LNCAP (cell line): ENCODE results near the gene CEP170.

Experiments
- CTCF ChIP-seq: fragments of 450-650 bp; IDR thresholded peaks from 2 replicates; pipeline ENCODE4 v1.5.1; 2017; ENCODE audit warnings: mild to moderate bottlenecking

Gene CEP170

DNA sequence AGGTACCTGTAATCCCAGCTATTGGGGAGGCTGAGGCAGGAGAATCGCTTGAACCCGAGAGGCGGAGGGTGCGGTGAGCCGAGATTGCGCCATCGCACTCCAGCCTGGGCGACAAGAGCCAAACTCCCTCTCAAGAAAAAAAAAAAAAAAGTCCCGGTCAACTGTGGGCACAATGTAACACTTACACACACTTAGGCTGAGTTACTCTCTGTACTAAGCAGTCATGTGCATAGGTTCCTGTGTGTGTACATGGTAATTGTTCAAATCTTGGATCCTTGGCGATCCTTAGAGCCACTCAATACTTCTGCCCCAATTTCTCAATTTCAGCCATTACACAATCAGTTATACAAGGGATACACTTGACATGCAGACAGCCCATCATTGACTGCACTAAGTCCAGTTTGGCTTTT is 12.4 kb upstream of the CEP170 start:
- no peak for TF ChIP-seq CTCF

- TF ChIP-seq CTCF = no peak
Measured at GRCh38 chr1:243266231-243266630, 11.2 kb upstream of the CEP170 start.

- TF ChIP-seq CTCF = no peak
Measured at GRCh38 chr1:243264717-243265116, 9.6 kb upstream of the CEP170 start.

DNA sequence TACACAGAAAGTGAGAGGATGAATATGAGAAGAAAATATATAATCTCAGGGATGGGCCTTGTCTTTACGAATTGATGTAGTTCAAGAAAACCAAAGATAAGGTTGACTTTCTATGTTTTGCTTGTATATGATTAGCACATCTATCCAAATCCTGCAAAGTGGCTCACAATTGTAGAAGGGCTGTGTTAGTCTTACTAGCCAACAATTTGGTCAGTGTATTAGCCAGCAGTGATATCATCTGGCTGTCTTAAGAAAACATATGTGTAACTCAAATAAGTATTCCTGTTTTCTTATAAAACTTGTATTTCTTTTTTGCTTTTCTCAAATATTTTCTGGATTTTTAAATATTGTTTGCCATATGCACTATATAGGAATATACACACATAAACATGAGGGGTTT is 6.3 kb upstream of the CEP170 start:
- no peak for TF ChIP-seq CTCF

- TF ChIP-seq CTCF = no peak
Measured at GRCh38 chr1:243260221-243260880, 5.3 kb upstream of the CEP170 start.

- TF ChIP-seq CTCF = no peak
Measured at GRCh38 chr1:243258731-243259130, 3.6 kb upstream of the CEP170 start.

DNA sequence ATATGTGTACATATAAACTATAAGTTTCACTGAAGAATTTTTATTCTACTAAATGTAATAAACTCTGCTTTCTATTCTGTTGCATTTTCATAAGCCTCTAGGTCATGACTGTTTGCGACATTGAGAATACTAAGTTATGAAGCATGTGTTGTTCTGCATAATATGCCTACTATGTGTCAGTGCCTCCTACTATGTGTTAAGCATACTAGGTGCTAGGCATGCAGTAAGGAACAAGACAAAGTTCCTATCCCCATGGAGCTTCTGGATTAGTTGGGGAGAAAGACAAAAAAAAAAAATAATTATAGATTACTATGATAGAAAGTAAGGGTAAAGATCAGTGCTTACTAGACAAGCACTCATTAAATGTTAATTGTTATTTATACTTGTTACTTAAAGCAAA is 2.1 kb upstream of the CEP170 start:
- no peak for TF ChIP-seq CTCF

GRCh38 chr1:243256590-243256989 is 1.5 kb upstream of the CEP170 start:
- TF ChIP-seq CTCF = no peak
